K562 (cell line): Measurements from ENCODE around the gene TTC33. TPM values are rescaled to one million over a fixed set of nuclear protein-coding genes. Genes with fewer than 3 reads are reported as not detected.

Experiments
- ATAC-seq: fragments of 200-7000 bp; cut with Tn5 transposase; 3 replicates; pipeline ENCODE4 v1.9.1; 2020; ENCODE audit warnings: moderate library complexity
- BruUV-seq: library from RNA; stranded (reverse); fragments of 400-500 nt; replicated peaks from 2 replicates; lab custom pipeline; 2021; lab: Mats Ljungman, UMichigan
- CTCF ChIA-PET: fragments of 300-600 bp; formaldehyde crosslinking; extraction: SDS; loops from one replicate; lab custom pipeline; 2021; ENCODE audit warnings: low intra/inter-chr PET ratio; lab: Yijun Ruan, JAX
- POLR2A ChIA-PET: fragments of 300-600, 350-650 bp; sonication (Branson Sonifier 250); formaldehyde crosslinking; extraction: SDS; loops from one replicate; lab custom pipeline; 2021; ENCODE audit warnings: antibody characterized with exemption, inconsistent platforms; lab: Yijun Ruan, JAX
- DNase-seq, 4 experiments: peaks; one replicate each; pipeline versions ENCODE4 v3.0.0 to v3.0.0-alpha.2; 2011 to 2018; ENCODE audit warnings: low spot score in 3 of 4, mixed read lengths in 3 of 4; ENCODE audit errors: extremely low read depth in 1 of 4
- FAIRE-seq: peaks from 2 replicates; lab custom pipeline; 2011; peaks lifted over from hg19 to GRCh38; lab: Jason Lieb, UNC
- H2AFZ ChIP-seq: 2 replicates; pipeline ENCODE4 v1.6.0; 2011; ENCODE audit warnings: low read depth, low read length, control low read depth, inconsistent platforms
- H3K27ac ChIP-seq: fragments of 200-600 bp; 3 replicates; pipeline ENCODE4 v1.8.0; 2011; ENCODE audit warnings: low read depth, mild to moderate bottlenecking, control low read depth, inconsistent platforms, low read length, moderate library complexity, mixed read lengths; ENCODE audit errors: extremely low read depth
- H3K27me3 ChIP-seq, 2 experiments: fragments of 300-600 bp in 1 of 2; 2 replicates in 1 of 2; 3 replicates in 1 of 2; pipeline versions ENCODE4 v1.6.0 to v1.8.0; 2011; ENCODE audit warnings: inconsistent platforms in 2 of 2, low read length in 2 of 2, mild to moderate bottlenecking in 1 of 2, mixed read lengths in 1 of 2, moderate library complexity in 1 of 2; ENCODE audit not compliant: control insufficient read depth in 2 of 2, insufficient read depth in 2 of 2
- H3K36me3 ChIP-seq: fragments of 300-600 bp; 3 replicates; pipeline ENCODE4 v1.8.0; 2011; ENCODE audit warnings: mild to moderate bottlenecking, low read length, inconsistent platforms; ENCODE audit not compliant: control insufficient read depth, insufficient read depth
- H3K4me1 ChIP-seq, 2 experiments: fragments of 200-600 bp in 1 of 2; replicated peaks in 1 of 2; 2 replicates in 1 of 2; 3 replicates in 1 of 2; pipeline versions ENCODE4 v1.5.1 to v1.8.0; 2011; ENCODE audit warnings: inconsistent platforms in 2 of 2, low read length in 2 of 2, mild to moderate bottlenecking in 1 of 2, mixed read lengths in 1 of 2, moderate library complexity in 1 of 2; ENCODE audit not compliant: control insufficient read depth in 2 of 2, insufficient read depth in 2 of 2
- H3K4me2 ChIP-seq: 2 replicates; pipeline ENCODE4 v1.6.1; 2011; ENCODE audit warnings: low read length, control low read depth, inconsistent platforms, mixed read lengths; ENCODE audit not compliant: insufficient read depth
- H3K4me3 ChIP-seq: fragments of 200-600 bp; sonication (generic), shearing (Covaris generic); 2 replicates; pipeline ENCODE4 v1.5.1; 2016; ENCODE audit warnings: control low read depth, inconsistent platforms
- H3K79me2 ChIP-seq: fragments of 200-600 bp; 3 replicates; pipeline ENCODE4 v1.8.0; 2011; ENCODE audit warnings: low read length, inconsistent platforms; ENCODE audit not compliant: control insufficient read depth, insufficient read depth
- H3K9ac ChIP-seq, 2 experiments: 2 replicates each; pipeline versions ENCODE4 v1.6.0 to v1.6.1; 2011; ENCODE audit warnings: low read depth in 2 of 2, low read length in 2 of 2, control low read depth in 1 of 2, inconsistent platforms in 1 of 2, mild to moderate bottlenecking in 1 of 2, mixed read lengths in 1 of 2; ENCODE audit not compliant: insufficient read depth in 1 of 2
- H3K9me1 ChIP-seq: one replicate; pipeline ENCODE4 v1.6.0; 2011; ENCODE audit warnings: inconsistent platforms, mild to moderate bottlenecking, low read length, moderate library complexity; ENCODE audit not compliant: control insufficient read depth, insufficient read depth
- H3K9me3 ChIP-seq: replicated peaks from 2 replicates; pipeline ENCODE4 v1.5.1; 2011; ENCODE audit warnings: low read depth, low read length, inconsistent platforms; ENCODE audit not compliant: control insufficient read depth, insufficient read depth
- H4K20me1 ChIP-seq: replicated peaks from 2 replicates; pipeline ENCODE4 v1.6.1; 2011; ENCODE audit warnings: low read length, inconsistent platforms, mixed read lengths; ENCODE audit not compliant: control insufficient read depth, insufficient read depth
- ARID1B ChIP-seq: fragments of 450-650 bp; IDR thresholded peaks from 2 replicates; pipeline ENCODE4 v1.6.1; 2016; ENCODE audit warnings: antibody characterized with exemption, mild to moderate bottlenecking, inconsistent platforms
- ATF7 ChIP-seq: fragments of 450-650 bp; IDR thresholded peaks from 2 replicates; pipeline ENCODE4 v1.7.1; 2014; ENCODE audit warnings: mild to moderate bottlenecking, moderate library complexity
- CSDE1 ChIP-seq, 2 experiments: fragments of 450-650 bp; IDR thresholded peaks; 2 replicates each; pipeline ENCODE4 v1.6.1; 2016; ENCODE audit warnings: mild to moderate bottlenecking in 1 of 2
- CTBP1 ChIP-seq: fragments of 450-650 bp; IDR thresholded peaks from 2 replicates; pipeline ENCODE4 v1.6.1; 2016; ENCODE audit warnings: borderline replicate concordance
- EGR1 ChIP-seq: fragments of 450-650 bp; conservative IDR thresholded peaks from 2 replicates; pipeline ENCODE4 v1.6.1; 2017; ENCODE audit warnings: mild to moderate bottlenecking
- ESRRB ChIP-seq: fragments of 250-450 bp; sonication (Bioruptor Pico); IDR thresholded peaks from 2 replicates; pipeline ENCODE4 v1.5.0; 2020; ENCODE audit warnings: mild to moderate bottlenecking, moderate library complexity, borderline replicate concordance
- FOXA3 ChIP-seq, 2 experiments: fragments of 450-650 bp in 1 of 2; sonication (generic) in 1 of 2; formaldehyde crosslinking; IDR thresholded peaks in 1 of 2; conservative IDR thresholded peaks in 1 of 2; 2 replicates each; pipeline versions ENCODE4 v1.4.0 to v1.8.0; 2020 to 2022; ENCODE audit warnings: mild to moderate bottlenecking in 2 of 2, missing genetic modification reagents in 1 of 2
- FUS ChIP-seq: fragments of 200-400 bp; formaldehyde crosslinking; optimal IDR thresholded peaks from 2 replicates; pipeline ENCODE3; 2017; ENCODE audit warnings: low read depth, low read length
- MEF2A ChIP-seq: IDR thresholded peaks from 2 replicates; pipeline ENCODE4 v1.6.1; 2011; ENCODE audit warnings: low read depth, mild to moderate bottlenecking, low read length, moderate library complexity; ENCODE audit not compliant: control insufficient read depth
- MYBL2 ChIP-seq, 2 experiments: fragments of 450-650 bp in 1 of 2; sonication (generic) in 1 of 2; formaldehyde crosslinking in 1 of 2; IDR thresholded peaks; 2 replicates each; pipeline versions ENCODE4 v1.6.1 to v1.8.1; 2017 to 2022; ENCODE audit warnings: borderline replicate concordance in 1 of 2, inconsistent platforms in 1 of 2, low read depth in 1 of 2, mild to moderate bottlenecking in 1 of 2, missing genetic modification reagents in 1 of 2, moderate library complexity in 1 of 2
- NR2C1 ChIP-seq, 2 experiments: fragments of 450-650 bp; IDR thresholded peaks; 2 replicates each; pipeline ENCODE4 v1.6.1; 2017; ENCODE audit warnings: mild to moderate bottlenecking in 2 of 2, antibody characterized with exemption in 1 of 2, inconsistent platforms in 1 of 2, missing compliant biosample characterization in 1 of 2, missing genetic modification characterization in 1 of 2
- POLR3A ChIP-seq: IDR thresholded peaks from 2 replicates; pipeline ENCODE4 v1.6.1; 2011; ENCODE audit warnings: borderline replicate concordance, mild to moderate bottlenecking, moderate library complexity; ENCODE audit not compliant: insufficient read length, insufficient read depth; ENCODE audit errors: extremely low read depth
- SAFB ChIP-seq: fragments of 200-400 bp; formaldehyde crosslinking; IDR thresholded peaks from 2 replicates; pipeline ENCODE4 v1.6.1; 2017; ENCODE audit warnings: low read depth, low read length, borderline replicate concordance
- TCFL5 ChIP-seq: fragments of 250-450 bp; sonication (Bioruptor Pico); conservative IDR thresholded peaks from 2 replicates; pipeline ENCODE4 v1.6.1; 2021; ENCODE audit warnings: mild to moderate bottlenecking, moderate library complexity, matching md5 sums
- TRIM24 ChIP-seq, 2 experiments: fragments of 450-650 bp; IDR thresholded peaks; 2 replicates each; pipeline ENCODE4 v1.6.1; 2016
- ZNF175 ChIP-seq: fragments of 200-800 bp; sonication (Bioruptor generic); IDR thresholded peaks from 2 replicates; pipeline ENCODE4 v1.6.1; 2016; ENCODE audit warnings: low read depth, mild to moderate bottlenecking, missing genetic modification characterization, missing compliant biosample characterization
- ZNF431 ChIP-seq: sonication (generic); formaldehyde crosslinking; IDR thresholded peaks from 2 replicates; pipeline ENCODE4 v1.8.0; 2022; ENCODE audit warnings: mild to moderate bottlenecking, missing genetic modification reagents
- ZNF436 ChIP-seq: fragments of 250-450, 450-650 bp; sonication (Bioruptor Pico); formaldehyde crosslinking; IDR thresholded peaks from 2 replicates; pipeline ENCODE4 v1.7.0; 2020; ENCODE audit warnings: mild to moderate bottlenecking
- ZNF695 ChIP-seq: fragments of 450-650 bp; formaldehyde crosslinking; IDR thresholded peaks from 2 replicates; pipeline ENCODE4 v1.4.0; 2020; ENCODE audit warnings: mild to moderate bottlenecking, moderate library complexity
- ZZZ3 ChIP-seq: fragments of 450-650 bp; IDR thresholded peaks from 2 replicates; pipeline ENCODE4 v1.6.1; 2016; ENCODE audit warnings: antibody characterized with exemption, mild to moderate bottlenecking, moderate library complexity
- WGBS: fragments of 100-300 bp; shearing (Covaris generic); methylation state at CpG from one replicate; pipeline ENCODE4 v1.1.6; 2016; ENCODE audit warnings: low coverage, mixed read lengths; ENCODE audit not compliant: insufficient coverage; ENCODE audit errors: missing lambda C conversion rate; 5-methylcytosine and 5-hydroxymethylcytosine counted together
- in situ Hi-C: fragments of 300-500 bp; cut with MboI; formaldehyde crosslinking; loops from 4 replicates; pipeline ENCODE4 v1.15.0; 2018; ENCODE audit warnings: inconsistent platforms, mixed read lengths
- intact Hi-C: fragments of 100-400 bp; cut with micrococcal nuclease; formaldehyde crosslinking; loops from 2 replicates; pipeline ENCODE4 v1.14.2; 2022
- polyA plus RNA-seq, 8 experiments: library from polyadenylated mRNA; depleted of rRNA in 4 of 8; stranded (reverse) in 5 of 8; unstranded in 3 of 8; fragments of >200 nt; fragmentation: Nextera tagmentation in 2 of 8; fragmentation: Illumina TruSeq in 1 of 8; extraction: Ambion mirVana in 2 of 8; extraction: Trizol in 1 of 8; gene quantifications; 2 replicates each; pipeline versions ENCODE4 v1.2.1 to v1.2.3, GENCODE V29; 2011 to 2014; ENCODE audit warnings: inconsistent platforms in 1 of 8, missing spikeins in 1 of 8
- total RNA-seq, 7 experiments: library from RNA; depleted of rRNA in 6 of 7; stranded (reverse); fragments of >200 nt in 6 of 7; fragmentation: Illumina TruSeq in 2 of 7; extraction: Trizol in 2 of 7; gene quantifications; 2 replicates each; pipeline versions ENCODE4 v1.2.1 to v1.2.3, GENCODE V29; 2011 to 2021; ENCODE audit warnings: low replicate concordance in 1 of 7

The TTC33 gene
- total and polyA plus RNA-seq, 9 of the 15 experiments (the other 6 are each of a cell fraction or from before 2014, with no cell fraction given) = 11.5 to 24.9 (median 21.1) TPM

DNA sequence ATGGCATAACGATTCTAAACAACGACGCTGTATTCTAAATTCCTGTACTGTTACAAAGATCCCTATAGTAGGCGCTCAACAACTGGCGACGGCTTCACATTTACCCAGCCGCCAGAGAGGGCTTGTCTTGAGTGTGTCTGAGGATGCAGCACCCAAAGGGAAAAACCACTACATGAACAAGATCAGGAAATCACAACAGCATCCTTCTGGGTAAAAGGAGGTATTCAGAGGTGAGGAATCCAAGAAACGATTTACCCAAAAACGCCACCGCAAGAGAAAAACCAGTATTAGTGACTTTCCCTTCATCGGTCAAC, 711 bp downstream of the TTC33 start (continued):
- no peak for TF ChIP-seq POLR3A
- no peak for TF ChIP-seq ZNF175 (CRISPR knock-in tag)
- no peak for TF ChIP-seq NR2C1 (IDR thresholded peaks at IDR 0.05)
- TF ChIP-seq NR2C1 (tag; IDR thresholded peaks at IDR 0.05) = no peak
- TF ChIP-seq TRIM24 (IDR thresholded peaks at IDR 0.05) = no peak
- 0 out of 2 replicates have a peak, but pooled peaks have one; percentile 33 for TF ChIP-seq ZNF436 (CRISPR knock-in tag)
- TF ChIP-seq TCFL5 (CRISPR knock-in tag) = no peak
- TF ChIP-seq ZZZ3 = no peak
- no peak for TF ChIP-seq ESRRB (CRISPR knock-in tag)
- peak; percentile 70 for TF ChIP-seq CTBP1
- TF ChIP-seq, all 486 proteins: peak for 44

DNA sequence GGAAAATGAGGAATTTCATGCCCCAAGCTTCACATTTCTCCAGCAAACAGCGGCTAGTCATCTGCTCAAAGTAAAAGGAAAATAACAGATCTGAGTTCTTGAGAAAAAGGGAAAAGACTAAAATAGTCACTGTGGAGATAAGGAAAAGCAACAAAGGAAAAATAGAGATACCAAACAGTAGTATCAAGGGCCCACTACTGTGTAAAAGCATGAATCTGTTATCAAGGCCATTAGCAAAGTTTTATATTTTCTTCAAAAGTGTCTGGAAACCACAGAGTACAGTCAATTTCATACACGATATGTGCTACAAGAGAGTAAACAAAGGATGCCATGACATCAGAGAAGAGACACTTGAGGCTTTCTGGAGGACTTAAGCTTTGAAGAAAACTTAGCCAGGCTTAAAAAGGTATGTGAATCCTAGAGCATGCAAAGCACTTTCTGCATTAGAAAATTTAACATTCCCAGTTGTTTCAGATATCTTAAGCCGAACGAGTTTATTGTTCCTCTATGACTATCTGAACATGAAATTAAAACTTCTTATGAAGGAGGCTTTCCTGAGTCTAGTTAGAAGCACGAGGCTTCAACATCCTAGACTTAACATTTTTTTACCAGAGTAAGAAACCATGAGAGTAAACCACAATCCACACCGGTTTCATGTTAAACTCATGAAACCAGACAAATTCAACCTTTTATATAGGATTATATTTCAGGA, 1.2 kb downstream of the TTC33 start:
- intact Hi-C loops (loop anchor here (1.0 to 2.0 kb wide), 3 partner anchors 48 to 125 kb away; partner anchors contain the start of gene RPL37), in situ Hi-C loops (loop anchor here (5.0 kb wide), 1 partner anchor 123 kb away; no protein-coding TSS in a partner anchor)
- H3K9ac ChIP-seq = peak overlapping the region in 1 of 2 experiments; percentile 79; a peak in 2 of 4 replicates
- peaks cover 9 to 12% of the 10 kb centered on the region in 2 experiments; a peak in 3 of 5 replicates for H3K4me1 ChIP-seq
- peaks cover 6% of the 10 kb centered on the region; the same call in 2 of the 3 replicates for H3K36me3 ChIP-seq
- DNase-seq (peak in 2 of 4 experiments; percentile 26 to 29), FAIRE-seq (no peak), ATAC-seq (peak; percentile 0; the same call in 1 of the 3 replicates)
- peak overlapping the region; percentile 91 for H3K4me2 ChIP-seq
- no peaks in the 10 kb centered on the region for H4K20me1 ChIP-seq
- CTCF ChIA-PET = interaction anchor here (0.6 to 3.0 kb wide), 3 partner anchors 33 to 1160 kb away, joined by 3 to 25 read pairs (median 4); no protein-coding TSS in a partner anchor
- WGBS = 8% methylated on average over 6 of the region's 6 CpGs
- POLR2A ChIA-PET = interaction anchor here (0.7 to 1.6 kb wide), 5 partner anchors 11 to 161 kb away, joined by 3 to 5 read pairs (median 4); no protein-coding TSS in a partner anchor
- no peaks in the 10 kb centered on the region for H3K9me1 ChIP-seq
- peak overlapping the region; percentile 80 for H2AFZ ChIP-seq
- peak overlapping the region; percentile 69; the same call in 2 of the 3 replicates for H3K27ac ChIP-seq
- TSS peak; percentile 29 for BruUV-seq
- peak overlapping the region; percentile 68 for H3K4me3 ChIP-seq
- peaks cover 31% of the 10 kb centered on the region for H3K79me2 ChIP-seq
- H3K9me3 ChIP-seq = no peaks in the 10 kb centered on the region
- no peaks in the 10 kb centered on the region for H3K27me3 ChIP-seq
- TF ChIP-seq FOXA3 (CRISPR knock-in tag; conservative IDR thresholded peaks at IDR 0.05 in 1 of 2, IDR thresholded peaks at IDR 0.05 in 1 of 2) (peak; percentile 86 to 94), EGR1 (no peak), MEF2A (0 out of 2 replicates have a peak, but pooled peaks have one; percentile 4), MYBL2 (IDR thresholded peaks at IDR 0.05; ENCODE audit: low read depth) (no peak), MYBL2 (CRISPR knock-in tag; IDR thresholded peaks at IDR 0.05; ENCODE audit: borderline replicate concordance) (no peak), ZNF431 (CRISPR knock-in tag) (no peak), CSDE1 (IDR thresholded peaks at IDR 0.05) (no peak), ATF7 (no peak), FUS (no peak), ARID1B (peak; percentile 12; the same call in 1 of the 2 replicates), SAFB (no peak), ZNF695 (CRISPR knock-in tag) (no peak)
